Measurements from ENCODE around the gene ADARB2.

Gene ADARB2

DNA sequence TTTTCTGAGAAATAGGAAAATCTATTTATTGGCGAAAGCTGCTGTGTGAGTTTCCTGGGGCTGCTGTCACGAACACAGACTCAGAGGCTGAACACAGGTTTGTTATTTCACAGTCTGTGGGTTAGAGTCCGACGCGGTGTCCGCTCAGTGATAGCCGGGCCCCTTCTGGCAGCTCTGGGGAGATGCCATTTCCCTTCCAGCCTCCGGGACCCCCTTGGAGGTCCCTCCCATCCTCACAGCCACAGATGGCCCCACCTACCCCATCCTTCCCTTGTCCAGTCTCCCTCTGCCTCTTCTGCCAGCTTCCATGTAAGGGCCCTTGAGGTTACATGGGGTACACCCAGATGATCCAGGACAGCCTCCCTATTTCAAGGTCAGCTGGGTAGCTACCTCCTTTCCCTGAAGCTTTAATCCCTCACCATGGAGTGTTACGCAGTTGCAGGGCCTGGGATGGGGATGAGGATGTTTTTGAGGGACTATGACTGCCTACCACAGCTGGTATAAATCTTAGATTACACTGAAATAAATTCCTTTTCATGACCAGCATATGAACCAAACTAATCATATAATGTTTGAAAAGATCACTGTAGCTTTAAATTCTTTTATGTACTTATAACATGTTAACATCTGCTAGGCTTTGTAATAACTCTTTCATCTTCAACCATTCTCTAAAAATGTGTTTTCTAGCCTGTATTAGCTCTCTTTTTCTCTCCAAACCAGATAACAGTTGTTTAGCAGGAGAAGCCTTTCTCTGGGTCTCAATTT, 582.6 kb downstream of the ADARB2 start:
- no peak for DNase-seq (ENCODE audit: low spot score)

- DNase-seq (ENCODE audit: low spot score) = no peak
These were observed 583.4 kb downstream of the ADARB2 start for GRCh38 chr10:1153805-1154351.

GRCh38 chr10:1153251-1153763, 584.0 kb downstream of the ADARB2 start:
- DNase-seq (ENCODE audit: low spot score) = peak; percentile 66

DNA sequence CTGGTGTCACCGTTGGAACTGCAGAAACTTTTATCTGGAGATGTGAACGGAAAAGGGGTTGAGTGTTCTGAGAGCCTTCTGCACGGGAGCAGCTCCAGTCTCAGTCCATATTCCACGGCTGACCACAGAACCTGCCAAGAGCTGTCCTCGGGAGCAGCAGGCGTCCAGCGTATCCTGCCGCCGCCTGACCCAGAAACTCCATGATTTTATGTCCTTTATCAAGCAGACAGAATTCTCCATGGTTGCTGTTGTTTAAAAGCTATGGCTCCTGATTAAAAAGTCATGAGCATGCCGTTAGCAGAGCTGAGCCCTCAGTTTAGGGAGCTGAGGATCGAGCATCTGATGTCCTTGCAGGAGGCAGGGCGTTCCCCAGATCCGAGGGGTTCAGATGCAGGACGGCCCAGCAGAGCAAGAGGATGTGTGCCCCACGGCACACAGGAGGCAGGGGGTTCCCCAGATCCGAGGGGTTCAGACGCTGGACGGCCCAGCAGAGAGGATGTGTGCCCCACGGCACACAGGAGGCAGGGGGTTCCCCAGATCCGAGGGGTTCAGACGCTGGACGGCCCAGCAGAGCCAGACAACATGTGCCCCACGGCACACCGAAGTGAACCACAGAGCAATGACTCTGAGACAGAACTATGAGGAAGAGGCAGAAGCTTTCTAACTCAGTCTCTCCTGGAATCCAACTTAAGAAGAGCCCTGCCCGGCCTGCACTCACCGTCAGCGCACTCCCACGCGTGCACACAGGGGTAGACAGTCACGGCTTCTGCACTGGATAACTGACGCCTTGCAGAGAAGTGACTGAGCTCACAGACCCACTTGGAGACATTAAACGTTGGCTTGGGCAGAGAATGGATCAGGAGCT, 584.7 kb downstream of the ADARB2 start:
- peak; percentile 58 for DNase-seq (ENCODE audit: low spot score)

DNA sequence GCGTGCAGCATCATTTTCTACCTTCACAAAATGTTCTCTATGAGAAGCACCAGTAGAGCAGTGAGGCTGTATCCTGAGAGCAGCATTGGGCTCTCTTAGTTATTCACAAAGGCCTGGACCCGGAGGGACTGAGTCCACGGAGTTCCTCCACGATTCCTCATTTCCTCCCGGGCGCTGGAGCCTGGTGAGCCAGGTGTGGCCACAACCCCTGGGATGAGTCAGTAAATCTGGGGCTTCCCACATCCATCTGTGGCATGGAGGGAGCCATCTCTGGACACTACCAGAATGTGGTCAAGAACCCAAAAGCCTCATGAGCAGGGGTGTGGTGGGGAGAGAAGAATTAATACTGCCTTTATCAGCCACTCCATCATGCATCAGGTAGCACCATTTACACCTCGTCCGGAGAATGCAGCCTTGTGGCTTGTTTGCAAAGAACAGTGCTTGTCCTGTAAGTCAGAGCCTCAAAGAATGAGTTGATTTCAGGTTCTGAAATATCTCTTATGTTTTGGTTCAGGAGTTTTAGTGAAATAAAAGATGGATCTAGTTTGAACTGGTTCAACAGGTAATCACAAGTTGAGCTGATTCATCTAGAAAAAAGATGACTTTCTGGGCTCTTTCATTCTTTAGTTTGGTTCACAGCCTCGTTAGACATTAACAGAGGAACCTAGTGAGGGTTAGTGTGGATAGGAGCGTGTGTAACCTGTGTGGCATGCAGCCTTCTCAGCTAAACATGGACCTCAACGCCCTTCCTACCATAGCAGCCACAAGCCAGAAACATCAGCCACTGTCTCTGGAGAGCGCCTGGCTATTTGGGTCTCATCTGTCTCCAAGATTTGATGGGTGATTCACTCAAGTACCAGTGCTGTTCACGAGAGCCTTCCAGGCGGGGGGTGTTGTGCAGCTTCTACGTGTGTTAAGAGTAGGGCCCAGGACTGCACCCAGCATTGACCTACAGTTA, 586.0 kb downstream of the ADARB2 start:
- DNase-seq (ENCODE audit: low spot score) = no peak

DNA sequence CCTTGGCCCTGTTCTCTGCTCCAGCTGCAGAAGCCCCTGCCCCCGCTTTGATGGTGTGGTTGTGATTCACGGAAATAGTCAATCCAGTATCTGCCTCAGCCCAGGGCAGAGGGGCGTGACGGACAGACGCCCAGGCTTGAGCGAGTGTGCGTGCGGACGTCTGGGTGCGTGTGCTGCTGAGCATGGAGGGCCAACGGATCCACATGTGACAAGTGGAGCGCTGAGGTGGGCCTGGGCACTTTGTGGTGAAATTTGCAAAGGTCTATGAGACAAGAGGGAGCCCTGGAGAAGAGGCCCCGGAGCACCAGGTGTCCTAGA, 586.7 kb downstream of the ADARB2 start:
- DNase-seq (ENCODE audit: low spot score) = no peak

DNA sequence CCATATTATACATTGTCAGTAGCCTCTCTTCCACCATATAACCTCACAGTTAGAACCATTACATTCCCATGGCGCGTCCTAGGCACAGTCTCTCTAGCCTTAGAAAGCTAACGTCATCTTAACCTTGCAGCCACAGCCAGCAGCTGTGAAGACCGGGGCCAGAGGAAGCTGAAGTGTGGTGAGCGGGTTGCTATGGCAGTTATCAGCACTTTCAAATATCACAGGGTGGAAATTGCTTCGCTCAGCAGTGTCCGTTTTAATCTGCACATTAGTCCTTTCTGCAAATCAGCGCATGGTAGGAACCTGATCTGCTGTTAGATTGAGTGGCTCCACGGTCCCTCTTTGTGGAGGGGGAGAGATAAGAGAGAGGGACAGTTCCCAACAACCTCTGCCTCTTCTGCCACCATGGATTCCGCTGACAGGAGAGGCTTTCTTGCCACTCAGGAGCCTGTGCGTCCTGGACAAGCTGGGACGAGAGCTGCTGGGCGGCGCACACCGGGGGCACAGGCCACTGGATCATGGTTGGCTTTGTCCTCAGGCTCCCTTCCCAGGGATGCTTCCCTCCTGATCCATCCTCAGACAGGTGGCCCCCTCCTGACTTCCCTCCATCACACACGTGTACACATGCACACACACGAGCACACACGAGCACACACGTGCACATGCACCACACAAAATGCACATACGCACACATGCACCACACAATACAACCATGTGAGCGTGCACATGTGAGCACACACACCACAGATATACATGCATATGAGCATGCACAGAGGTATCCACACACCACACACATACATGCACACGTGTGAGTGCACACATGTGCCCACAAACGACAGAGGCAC, 587.3 kb downstream of the ADARB2 start:
- no peak for DNase-seq (ENCODE audit: low spot score)

DNA sequence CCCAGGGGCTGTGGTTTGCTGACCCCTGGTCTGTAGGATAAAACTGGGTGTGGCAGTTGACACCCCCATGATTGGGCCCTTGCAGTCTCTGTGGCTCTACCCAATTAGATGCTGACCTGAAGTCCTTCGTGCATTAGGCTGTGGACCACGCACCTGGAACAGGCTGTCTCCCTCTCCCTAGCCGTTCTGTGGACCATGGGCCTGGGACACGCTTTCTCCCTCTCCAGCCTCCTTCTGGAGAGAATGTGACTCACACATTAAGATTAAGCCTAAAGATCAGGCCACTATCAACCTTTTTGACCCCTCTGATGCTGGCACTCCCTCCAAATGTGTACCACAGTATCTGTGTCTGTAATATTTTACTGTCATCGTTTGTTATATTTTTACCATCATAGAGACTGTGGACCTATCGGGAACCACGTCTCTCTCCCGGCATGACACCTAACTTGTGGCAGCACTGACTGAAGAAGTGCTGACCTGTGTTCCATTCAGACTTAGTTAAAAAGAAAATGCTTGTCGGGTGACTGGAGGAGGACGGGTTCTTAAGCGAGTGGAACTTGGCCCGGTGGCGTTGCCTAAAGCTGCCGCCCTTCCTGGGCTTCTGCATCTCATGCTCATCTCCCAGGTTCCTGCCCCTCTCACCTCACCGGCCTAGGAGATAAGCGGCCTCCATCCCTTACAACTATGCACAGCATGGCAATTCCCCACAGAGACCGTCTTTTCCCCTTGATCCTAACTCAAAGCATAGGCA, 588.3 kb downstream of the ADARB2 start:
- DNase-seq (ENCODE audit: low spot score) = no peak

DNA sequence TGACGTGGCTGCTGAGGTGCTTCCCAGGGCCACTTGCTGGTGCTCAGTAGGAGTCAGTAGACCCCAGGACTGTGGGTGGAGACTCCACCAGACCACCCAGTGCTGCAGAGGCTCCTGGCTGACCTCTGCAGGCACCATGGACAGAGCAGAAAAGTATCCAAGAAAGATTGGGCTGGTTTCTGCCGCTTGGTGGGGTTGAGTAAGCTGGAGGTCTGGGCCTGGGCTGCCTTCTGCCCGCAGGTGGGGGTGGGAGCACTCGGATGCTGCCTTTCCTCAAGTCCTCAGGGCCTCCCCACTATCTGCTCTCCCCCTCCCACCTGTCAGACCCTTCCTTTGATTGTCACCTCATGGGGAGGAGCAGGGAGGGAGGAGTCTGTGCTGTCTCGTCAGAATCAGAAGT, 589.5 kb downstream of the ADARB2 start:
- DNase-seq (ENCODE audit: low spot score) = no peak

DNA sequence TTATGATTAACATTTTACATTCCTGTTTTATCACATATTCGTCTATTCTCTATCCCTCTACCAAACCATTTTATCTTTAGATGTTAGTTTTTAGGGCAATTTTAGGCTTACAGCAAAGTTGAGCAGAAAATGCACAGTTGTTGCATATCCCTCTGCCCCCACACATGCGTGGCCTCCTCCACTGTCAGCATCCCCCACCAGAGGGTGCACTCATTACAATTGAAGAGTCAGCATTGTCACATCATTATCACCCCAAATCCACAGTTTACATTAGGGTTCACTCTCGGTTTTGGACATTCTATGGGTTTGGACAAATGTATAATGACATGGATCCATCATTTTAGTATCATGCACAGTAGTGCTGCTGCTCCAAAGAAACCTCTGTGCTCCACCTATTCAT, 594.7 kb downstream of the ADARB2 start:
- no peak for DNase-seq (ENCODE audit: low spot score)

- DNase-seq (ENCODE audit: low spot score) = no peak
These were observed 595.6 kb downstream of the ADARB2 start for GRCh38 chr10:1141701-1142100.

DNA sequence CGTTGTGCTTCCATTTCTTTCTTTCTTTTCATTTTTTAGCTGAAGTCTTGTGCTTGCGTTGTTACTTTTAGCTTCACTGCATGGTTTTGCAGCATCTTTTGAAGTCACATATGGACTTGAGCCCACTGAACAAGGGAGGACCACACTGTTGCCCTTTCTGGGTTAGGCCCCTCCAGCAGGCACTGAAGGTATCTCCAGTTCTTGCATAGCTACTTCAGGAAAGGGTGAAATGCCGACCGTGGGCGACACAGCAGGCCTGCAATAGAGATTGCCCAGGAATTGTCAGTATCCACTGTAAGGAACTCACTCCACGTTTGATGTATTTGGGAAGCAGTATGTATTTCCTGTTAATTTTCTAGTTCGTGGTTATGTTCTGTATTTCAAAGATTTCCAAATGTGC, 596.1 kb downstream of the ADARB2 start:
- DNase-seq (ENCODE audit: low spot score) = no peak

- DNase-seq (ENCODE audit: low spot score) = no peak
These were observed 598.8 kb downstream of the ADARB2 start for GRCh38 chr10:1138529-1138928.

GRCh38 chr10:1137499-1138163, 599.7 kb downstream of the ADARB2 start:
- DNase-seq (ENCODE audit: low spot score) = no peak

DNA sequence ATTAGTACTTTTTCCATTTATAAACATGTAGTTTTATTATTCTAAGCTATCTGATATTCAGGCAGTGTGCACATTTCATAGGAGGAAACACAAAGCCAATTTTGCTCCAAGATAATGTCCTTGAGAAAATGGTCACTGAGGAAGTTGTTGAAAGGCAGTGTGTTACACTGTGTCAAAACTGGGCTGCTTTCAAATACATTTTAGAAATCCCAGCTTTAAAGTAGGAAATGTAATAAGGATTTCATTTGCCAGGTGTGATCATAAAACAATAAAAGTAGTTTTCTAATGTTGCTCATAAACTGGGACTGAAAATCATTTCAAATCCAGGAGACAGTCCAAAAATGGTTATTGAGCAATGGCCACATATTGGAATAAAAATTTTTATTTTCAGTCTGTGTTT, 601.1 kb downstream of the ADARB2 start:
- no peak for DNase-seq (ENCODE audit: low spot score)

- no peak for DNase-seq (ENCODE audit: low spot score)
These were observed 603.2 kb downstream of the ADARB2 start for GRCh38 chr10:1134156-1134555.

GRCh38 chr10:1133495-1134045, 603.8 kb downstream of the ADARB2 start:
- no peak for DNase-seq (ENCODE audit: low spot score)

DNA sequence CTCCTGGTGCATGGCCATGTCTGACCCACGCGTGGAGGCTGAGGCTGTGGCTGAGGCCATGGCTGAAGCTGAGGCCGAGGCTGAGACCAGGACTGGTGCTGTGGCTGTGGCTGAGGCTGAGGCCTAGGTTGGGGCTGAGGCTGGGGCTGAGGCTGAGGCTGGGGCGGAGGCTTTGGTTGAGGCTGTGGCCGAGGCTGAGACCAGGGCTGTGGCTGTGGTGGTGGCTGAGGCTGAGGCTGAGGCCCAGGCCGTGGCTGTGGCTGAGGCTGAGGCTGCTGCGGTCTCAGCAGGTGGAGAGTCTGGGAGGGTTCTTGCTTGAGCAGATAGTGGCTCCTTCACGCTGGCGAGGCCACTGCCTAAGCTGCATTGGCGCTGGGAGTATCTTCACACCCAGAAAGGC, 604.7 kb downstream of the ADARB2 start:
- DNase-seq (ENCODE audit: low spot score) = no peak

All from cerebellar cortex (tissue), 1 donor.